CD4-positive, alpha-beta T cell treated with Interleukin-1 beta for 1 hour (primary cell): ENCODE data around the gene RBM33.

Experiments
- DNase-seq, 2 donors: peaks; one replicate each; pipeline ENCODE4 v3.0.0-alpha.2; 2020 to 2022

RBM33 gene

GRCh38 chr7:155631155-155631554, 13.3 kb upstream of the RBM33 start:
- DNase-seq = no peak

DNA sequence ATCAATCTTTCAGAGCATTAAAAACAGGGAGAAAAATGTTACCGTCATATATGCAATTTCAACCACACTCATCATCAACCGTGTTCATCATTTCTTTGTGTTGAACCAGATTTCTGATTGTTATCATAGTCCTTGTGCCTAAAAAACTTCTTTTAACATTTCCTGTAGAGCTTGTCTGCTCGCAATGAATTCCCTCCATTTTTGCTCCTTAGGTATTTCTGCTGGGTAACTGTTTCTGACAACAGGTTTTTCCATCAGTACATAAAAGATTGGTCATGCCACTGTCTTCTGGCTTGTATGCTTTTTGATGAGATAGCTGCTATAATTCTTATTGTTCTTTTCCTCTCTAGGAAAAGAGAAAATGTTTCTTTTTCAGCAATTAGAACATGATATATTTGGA, 8.6 kb upstream of the RBM33 start:
- DNase-seq = no peak

- no peak for DNase-seq
Observed at GRCh38 chr7:155637155-155637554, 7.3 kb upstream of the RBM33 start.

- DNase-seq = no peak
Observed at GRCh38 chr7:155638366-155638765, 6.1 kb upstream of the RBM33 start.

GRCh38 chr7:155639958-155640520, 4.4 kb upstream of the RBM33 start:
- no peak for DNase-seq

DNA sequence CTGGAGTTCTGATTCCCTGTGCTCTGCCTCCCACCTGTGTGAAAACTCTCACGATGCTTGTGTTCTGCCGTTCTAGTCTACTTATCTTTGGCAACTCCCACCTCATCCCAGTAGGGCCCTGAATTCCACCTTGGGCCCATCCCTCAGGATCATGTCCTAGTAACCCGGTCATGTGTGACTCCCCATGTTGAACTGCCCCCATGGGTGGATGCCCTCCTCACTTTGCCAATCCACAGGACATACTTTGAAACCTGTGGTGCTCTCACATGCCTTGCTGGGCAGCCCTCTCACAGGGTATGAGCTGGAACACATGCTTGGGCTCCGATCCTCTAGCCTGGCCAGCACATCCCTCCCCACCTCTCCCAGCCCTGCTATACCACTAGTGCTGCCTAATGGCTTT, 3.8 kb upstream of the RBM33 start:
- no peak for DNase-seq

DNA sequence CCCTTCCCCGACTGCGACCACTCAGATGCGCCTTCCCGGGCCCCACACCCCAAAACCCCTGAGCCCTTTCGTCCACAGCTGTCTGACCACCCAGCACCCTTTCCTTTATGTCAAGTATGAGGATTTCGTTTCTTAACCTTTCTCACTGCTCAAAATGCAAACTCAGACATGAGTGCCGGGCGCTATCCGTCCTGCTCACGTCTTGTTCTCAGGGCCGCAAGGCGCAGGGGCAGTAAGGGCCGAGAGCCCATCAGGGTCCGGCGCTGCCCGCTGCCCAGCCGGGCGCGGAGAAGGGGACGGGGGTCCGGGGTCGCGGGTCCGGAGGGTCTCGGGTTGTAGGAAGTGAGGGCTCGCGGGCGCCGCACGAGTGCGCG, 670 bp upstream of the RBM33 start:
- no peak for DNase-seq

- peak; percentile 43 to 48 for DNase-seq
Observed at GRCh38 chr7:155644971-155645509, 579 bp downstream of the RBM33 start.

DNA sequence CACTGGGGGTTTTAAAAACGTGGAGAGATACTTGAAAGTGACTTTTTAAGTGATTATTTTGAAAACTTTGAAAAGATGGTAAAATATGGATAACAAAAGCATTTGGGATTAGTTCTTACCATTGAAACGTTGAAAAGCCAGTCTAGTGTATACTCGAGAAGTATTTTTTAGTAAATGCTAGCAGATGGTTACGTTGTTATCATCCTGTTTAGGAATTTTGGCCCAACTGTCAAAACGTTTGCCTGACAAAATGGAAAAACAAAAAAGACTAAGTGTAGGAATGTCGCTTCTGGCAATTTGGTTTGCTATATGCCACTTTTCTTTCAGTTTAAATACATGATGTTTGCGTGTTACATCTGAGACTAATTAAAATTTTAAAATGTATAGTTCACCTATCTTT, 1.2 kb downstream of the RBM33 start:
- no peak for DNase-seq

- DNase-seq = no peak
Observed at GRCh38 chr7:155646669-155647068, 2.2 kb downstream of the RBM33 start.

GRCh38 chr7:155647302-155647701, 2.8 kb downstream of the RBM33 start:
- no peak for DNase-seq

GRCh38 chr7:155647734-155648133, 3.3 kb downstream of the RBM33 start:
- no peak for DNase-seq

DNA sequence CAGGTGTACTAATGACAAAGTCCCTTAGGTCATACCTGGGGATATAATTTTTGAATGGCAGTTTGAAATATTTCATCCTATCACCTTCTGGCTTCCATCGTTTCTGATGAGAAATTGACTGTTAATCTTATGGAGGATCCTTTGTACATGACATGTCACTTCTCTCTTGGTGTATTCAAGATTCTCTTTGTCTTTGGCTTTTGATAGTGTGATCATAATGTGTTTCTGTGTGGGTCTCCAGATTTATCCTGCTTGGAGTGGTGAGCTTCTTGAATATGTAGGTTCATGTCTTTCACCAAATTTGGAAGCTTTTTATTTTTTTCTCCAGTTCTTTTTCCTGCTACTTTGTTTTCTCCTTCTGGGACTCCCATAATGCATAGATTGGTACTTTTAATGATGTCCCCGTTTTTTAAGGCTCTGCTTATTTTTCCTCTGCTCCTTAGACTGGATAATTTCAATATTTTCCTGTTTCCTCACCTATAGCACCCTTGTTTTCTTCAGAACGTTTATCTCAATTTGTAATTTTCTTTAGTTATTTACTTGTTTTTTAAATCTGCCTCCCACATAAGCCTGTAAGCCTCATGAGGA, 4.4 kb downstream of the RBM33 start:
- no peak for DNase-seq

DNA sequence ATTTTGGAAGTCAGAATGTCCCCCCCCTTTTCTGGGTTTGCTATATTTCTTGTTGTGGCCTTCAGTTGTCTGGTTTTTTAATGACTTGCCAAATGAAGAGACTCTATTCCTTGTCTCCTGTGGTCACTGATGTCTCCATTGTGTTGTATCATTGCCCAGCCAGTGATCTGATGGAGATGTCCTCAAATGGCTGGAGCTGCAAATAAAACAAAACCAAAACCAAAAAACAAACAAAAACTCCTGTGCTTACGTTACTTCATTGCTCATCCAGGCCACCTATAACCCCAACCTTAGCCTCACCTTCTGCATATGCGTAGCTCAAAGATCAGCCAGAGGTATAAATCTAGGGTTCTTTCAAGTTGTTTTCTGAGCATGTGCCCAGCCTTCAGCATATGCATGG, 5.1 kb downstream of the RBM33 start:
- DNase-seq = no peak

GRCh38 chr7:155652156-155653114, 8.0 kb downstream of the RBM33 start:
- no peak for DNase-seq

GRCh38 chr7:155653803-155654202, 9.3 kb downstream of the RBM33 start:
- no peak for DNase-seq

GRCh38 chr7:155656891-155657290, 12.4 kb downstream of the RBM33 start:
- DNase-seq = no peak

DNA sequence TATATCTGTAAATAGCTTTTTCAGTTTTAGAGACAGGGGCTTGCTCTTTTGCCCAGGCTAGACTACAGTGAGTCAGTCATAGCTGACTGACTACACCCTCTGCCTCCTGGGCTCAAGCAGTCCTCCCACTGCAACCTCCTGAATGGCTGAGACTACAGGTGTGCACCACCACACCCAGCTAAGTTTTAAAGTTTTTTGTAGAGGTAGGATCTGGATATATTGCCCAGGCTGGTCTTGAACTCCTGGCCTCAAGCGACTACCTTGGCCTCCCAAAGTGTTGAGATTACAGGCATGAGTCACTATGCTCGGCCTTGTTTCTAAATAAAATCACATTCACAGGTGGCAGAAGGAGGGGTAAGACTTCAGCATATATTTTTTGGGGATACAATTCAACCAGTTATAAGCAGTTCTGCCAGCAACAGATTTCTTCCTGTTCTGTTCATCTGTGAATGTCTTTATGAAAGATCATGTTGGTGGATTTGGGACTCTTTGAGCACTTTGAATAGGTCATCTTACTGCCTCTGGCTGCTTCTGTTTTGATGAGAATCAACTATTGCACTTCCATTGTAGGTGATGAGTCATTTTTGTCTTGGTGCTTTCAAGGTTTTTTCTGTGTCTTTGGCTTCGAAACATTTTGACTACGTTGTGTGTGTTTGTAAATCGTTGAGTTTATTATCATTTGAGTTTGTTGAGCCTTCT, 15.7 kb downstream of the RBM33 start:
- DNase-seq = no peak

DNA sequence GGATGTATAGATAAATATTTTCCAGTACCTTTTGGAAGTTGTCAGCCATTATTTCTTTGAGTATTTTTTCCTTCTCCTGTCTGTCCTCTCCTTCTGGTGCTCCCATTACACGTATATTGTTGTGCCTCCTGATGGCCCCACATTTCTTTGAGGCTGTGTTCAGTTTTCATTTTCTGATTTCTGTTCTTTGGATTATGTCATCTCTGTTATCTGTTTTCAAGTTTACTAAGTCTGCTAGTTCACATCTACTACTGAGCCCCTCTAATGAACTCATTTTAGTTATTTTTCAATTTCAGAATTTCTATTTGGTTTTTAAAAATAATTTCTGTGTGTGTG, 16.3 kb downstream of the RBM33 start:
- DNase-seq = no peak

GRCh38 chr7:155662343-155663043, 18.0 kb downstream of the RBM33 start:
- DNase-seq = no peak

DNA sequence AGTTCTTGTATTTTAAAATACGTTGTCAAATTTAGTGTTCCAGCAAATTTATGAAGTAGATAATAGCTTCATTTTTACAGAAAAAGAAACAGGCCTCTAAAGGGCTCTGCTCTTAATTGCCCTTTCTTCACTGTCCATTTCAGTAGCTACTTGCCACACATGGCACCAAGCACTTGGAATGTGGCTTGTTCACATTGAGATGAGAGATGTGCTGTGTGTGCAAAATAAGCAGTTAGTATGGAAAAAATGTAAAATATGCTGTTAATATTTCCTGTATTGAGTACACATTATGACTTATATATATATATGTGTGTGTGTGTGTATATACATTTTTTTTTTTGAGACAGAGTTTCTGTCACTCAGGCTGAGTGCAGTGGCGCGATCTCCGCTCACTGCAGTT, 19.5 kb downstream of the RBM33 start:
- no peak for DNase-seq

- no peak for DNase-seq
Observed at GRCh38 chr7:155665079-155665956, 20.9 kb downstream of the RBM33 start.
